CD4-positive, alpha-beta T cell treated with Interleukin-17A for 4 hours (primary cell): Measurements from ENCODE around the gene DCUN1D2.
"Not testable (repeated sequence)": the region's sequence is repeated elsewhere in the genome, so short reads cannot be mapped to it uniquely, and the experiment has no call there.

Experiments
- DNase-seq: peaks from one replicate; pipeline ENCODE4 v3.0.0-alpha.2; 2020; ENCODE audit warnings: mixed read lengths

DCUN1D2 gene

GRCh38 chr13:113489171-113489548 lies 1.4 kb downstream of the DCUN1D2 start:
- no peak for DNase-seq

GRCh38 chr13:113488283-113488682 lies 2.2 kb downstream of the DCUN1D2 start:
- no peak for DNase-seq

GRCh38 chr13:113486698-113487097 lies 3.8 kb downstream of the DCUN1D2 start:
- no peak for DNase-seq

GRCh38 chr13:113485545-113485944 lies 5.0 kb downstream of the DCUN1D2 start:
- DNase-seq, result no peak

DNA sequence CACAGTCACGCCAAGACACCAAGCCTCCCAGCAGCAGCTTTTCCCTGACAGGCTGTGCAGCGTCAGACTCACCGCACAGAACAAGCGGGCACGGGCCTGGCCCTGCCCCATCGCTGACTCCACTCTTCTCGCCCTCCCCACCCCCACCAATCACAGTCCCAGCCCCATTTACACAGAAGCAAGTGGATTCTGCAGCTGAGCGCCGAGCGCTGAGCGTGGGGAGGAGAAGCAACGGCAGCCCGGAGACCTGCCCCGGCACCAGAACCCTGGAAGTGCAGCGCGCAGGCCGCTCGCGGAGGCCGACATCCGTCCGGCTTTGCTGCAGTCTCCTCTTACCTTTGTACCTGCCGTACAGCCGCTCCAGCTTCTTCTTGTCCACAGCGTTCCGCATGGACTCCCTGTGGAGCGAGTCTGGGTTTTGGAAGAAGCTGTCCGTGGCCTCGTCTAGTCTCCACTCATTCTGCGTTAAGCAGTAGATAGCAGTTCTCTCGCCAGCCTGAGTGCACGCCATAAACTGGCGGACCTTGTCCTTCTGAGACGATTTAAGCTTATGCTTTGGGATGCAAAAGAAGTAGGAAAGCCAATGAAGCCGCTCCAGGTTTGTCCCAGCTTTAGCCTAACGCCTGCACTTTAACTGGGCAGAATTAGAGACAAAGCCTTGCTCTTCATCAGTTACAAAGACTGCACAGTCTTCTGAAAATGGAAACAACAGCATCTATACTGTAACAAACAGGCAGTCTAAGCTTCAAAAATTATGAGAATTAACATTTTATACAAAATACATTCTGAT lies 6.8 kb downstream of the DCUN1D2 start:
- DNase-seq, result no peak

GRCh38 chr13:113483081-113483480 lies 7.4 kb downstream of the DCUN1D2 start:
- no peak for DNase-seq

DNA sequence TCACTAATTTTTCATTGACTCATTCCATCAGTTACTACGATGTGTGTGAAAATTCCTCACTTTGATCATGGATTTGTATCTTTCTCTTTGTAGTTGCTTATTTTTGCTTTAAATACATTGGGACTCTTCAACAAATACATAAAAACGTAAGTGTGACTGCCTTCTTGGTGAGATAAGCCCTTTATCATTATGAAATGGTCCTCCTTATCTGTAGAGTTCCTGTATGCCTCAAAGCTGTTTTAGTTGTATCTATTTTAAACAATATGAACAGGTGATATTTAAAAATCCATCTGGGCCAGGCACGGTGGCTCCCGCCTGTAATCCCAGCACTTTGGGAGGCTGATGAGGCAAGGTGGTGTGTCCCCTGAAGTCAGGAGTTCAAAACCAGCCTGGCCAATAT lies 11.3 kb downstream of the DCUN1D2 start:
- DNase-seq, result no peak

DNA sequence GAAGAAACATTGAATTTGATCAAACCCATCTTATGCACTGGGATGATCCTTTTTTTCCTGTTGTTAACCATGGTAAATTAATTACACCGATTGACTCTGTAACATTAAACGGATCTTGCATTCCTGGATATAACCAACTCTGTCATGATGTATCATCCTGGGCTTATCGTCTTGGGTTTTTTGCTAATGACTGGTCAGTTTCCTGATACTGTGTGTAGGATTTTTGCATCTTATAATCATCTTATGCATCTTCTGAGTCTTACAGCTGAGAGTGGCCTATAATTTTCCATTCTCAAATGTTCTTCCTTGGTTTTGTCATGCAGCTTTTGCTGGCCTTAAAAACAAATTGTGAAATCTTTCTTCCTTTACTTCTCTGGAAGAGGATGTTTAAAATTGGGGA lies 12.8 kb downstream of the DCUN1D2 start:
- no peak for DNase-seq

GRCh38 chr13:113476811-113477210 lies 13.7 kb downstream of the DCUN1D2 start:
- DNase-seq, result no peak

DNA sequence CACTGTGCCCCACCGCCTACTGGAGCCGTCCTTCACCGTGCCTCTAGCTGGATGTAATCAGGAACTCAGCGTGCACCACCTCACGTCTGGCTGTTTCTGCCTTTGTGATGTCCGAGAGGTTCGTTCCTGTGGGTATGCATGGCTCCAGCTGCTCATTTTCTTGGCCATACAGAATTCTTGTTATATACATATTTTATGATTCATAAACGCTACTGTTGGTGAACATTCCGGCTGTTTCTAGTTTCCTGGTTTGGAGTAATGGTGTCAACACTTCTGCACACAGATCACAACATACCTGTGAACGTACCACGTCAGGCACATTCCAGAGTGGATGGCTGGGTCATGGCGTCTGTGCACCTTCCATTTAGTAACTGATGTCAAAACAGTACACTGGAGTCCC lies 14.6 kb downstream of the DCUN1D2 start:
- no peak for DNase-seq

GRCh38 chr13:113475280-113475679 lies 15.2 kb downstream of the DCUN1D2 start:
- no peak for DNase-seq

DNA sequence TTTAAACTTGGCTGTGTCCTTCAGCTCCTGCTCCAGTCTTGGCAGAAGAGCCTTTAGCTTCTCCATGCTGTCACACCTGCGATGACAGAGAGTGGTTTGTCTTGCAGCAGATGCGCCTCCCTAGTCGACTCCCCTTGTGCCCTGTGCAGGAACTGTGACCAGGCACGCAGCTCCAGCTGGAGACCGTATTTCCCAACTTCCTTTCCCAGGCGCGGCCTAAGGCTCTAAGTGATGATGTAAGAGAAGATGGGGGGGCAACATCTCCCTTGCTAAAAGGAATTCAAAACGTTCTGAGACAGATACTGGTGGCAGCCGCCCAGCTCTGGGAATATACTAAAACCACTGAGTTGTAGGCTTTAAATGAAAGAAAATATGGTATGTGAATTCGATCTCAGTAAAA lies 16.3 kb downstream of the DCUN1D2 start:
- no peak for DNase-seq

DNA sequence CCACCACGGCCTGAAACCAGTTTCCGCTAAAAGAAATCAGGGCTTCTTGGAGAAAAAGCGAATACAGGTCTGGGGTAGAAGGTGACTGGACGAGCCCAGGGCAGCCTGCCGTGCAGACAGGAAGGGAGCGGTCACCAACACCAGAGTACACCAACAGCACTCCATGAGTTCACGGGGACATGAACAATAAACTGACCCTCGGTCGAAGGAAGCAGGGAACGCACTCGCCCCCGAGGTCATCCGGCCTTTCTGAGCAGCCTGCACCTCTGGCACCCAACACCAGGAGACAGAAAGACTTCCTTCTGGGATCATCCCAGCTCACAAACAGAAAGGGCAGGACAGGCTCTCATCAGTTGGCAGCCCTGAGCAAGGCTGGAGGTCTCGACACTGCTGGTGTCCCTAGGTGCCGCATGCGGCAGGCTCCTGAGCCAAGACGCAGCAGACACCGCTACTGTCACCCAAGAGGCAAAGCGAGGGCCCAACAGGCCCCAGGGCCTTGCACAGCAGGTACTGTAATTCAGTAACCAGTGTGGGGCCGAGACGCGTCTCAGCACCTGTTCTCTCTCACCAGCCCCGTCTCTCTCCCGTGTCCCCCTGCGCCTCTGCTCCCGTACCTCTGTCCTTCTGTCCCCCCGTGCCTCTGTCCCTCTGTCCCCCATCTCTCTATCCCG lies 18.0 kb downstream of the DCUN1D2 start:
- no peak for DNase-seq

DNA sequence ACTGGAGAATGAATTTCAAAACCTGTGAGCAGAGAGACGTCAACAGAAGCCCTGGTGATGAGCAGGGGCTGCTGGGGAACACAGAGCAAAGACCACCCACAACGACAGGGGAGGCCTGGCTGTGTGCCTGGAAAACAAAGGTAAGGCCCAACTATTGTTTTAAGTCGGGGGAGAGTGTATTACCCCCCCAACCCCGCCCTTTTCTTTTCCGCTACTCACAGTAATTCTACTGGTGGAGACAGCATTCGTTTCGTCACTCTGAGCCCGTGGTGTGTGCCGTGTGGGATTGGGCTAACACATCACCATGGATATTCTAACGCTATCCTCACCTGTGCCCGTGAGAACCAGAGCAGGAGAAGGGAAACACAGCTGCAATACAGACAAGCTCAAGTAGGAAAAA lies 18.7 kb downstream of the DCUN1D2 start:
- no peak for DNase-seq

DNA sequence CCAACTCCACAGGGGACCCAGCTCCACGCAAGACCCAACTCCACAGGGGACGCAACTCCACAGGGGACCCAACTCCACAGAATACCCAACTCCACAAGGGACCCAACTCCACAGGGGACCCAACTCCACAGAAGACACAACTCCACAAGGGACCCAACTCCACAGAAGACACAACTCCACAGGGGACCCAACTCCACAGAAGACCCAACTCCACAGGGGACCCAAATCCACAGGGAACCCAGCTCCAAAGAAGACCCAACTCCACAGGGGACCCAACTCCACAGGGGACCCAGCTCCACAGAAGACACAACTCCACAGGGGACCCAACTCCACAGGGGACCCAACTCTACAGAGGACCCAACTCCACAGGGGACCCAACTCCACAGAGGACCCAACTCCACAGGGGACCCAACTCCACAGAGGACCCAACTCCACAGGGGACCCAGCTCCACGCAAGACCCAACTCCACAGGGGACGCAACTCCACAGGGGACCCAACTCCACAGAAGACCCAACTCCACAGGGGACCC lies 19.8 kb downstream of the DCUN1D2 start:
- DNase-seq, result not testable (repeated sequence)

GRCh38 chr13:113470073-113470472 lies 20.4 kb downstream of the DCUN1D2 start:
- no peak for DNase-seq

GRCh38 chr13:113469582-113469981 lies 20.9 kb downstream of the DCUN1D2 start:
- no peak for DNase-seq

- DNase-seq, result no peak
Observed at GRCh38 chr13:113468472-113469201, 21.9 kb downstream of the DCUN1D2 start.

DNA sequence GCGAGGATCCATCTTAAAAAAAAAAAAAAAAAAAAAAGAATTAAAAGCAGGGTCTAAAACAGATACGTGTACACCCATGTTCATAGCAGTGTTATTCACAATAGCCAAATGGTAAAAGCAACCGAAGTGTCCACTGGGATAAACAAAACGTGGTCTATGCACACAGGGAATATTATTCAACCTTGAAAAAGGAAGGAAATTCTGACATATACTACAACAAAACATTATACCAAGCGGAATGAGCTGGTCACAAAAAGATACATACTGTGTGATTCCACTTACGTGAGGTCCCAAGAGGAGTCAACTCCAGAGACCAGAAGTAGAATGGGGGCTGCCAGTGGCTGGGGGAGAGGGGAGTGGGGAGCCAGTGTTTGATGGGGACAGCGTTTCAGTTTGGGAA lies 22.5 kb downstream of the DCUN1D2 start:
- DNase-seq, result no peak

GRCh38 chr13:113466383-113466782 lies 24.1 kb downstream of the DCUN1D2 start:
- DNase-seq, result no peak

GRCh38 chr13:113465300-113465699 lies 25.2 kb downstream of the DCUN1D2 start:
- no peak for DNase-seq

DNA sequence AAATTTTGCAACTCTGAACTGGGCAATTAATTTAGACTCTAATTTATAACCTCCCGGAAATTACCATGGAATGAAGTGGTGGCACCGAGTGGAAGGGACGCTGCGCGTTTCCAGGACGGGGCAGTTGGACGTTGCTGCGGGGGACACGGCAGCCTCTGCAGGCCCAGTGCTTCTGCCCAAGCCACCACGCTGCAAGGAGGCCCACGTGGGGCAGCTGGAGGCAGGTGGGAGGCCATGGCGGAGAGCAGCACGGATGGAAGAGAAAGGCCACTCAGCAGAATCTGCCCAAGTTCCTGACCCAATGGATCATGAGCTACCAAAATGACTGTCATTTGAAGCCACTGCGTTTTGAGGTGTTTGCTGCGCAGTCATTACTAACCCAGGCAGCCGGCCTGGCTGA lies 26.0 kb downstream of the DCUN1D2 start:
- DNase-seq, result no peak

DNA sequence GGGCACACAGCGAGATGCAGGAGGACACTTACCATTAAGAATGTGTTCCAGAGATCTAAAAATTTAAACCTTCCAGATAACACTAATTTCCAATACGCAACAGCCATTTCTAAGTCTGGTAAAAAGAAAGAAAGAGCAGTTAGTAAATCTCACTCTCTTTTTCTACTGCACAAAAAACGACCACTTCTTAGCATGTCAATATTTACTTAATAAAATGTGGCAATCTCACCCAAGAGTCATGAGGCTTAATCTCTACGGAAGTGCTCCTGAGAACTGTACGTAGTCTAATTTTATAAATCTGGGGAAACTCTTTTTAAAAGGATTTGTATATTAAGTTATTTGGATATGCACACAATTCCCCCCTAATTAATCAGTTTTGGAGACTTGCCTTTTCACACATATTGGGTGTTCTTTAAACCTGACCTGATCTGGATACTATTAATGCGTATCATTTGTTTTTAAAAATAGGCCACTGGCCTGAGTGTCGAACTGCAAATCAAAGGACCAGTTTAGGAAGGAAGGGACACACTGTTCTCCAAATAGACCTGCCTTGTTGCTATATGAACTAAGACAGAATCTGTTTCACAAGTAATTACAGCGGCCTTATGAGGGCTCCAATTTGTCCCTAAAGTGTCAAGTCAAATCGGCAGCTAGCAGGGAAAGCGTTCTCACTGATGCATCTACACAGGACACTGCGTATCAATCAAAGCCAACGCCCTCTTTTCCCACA lies 29.3 kb downstream of the DCUN1D2 start:
- no peak for DNase-seq
